GM20000 (cell line): ENCODE data around the gene TXNL4A.
"Not testable (repeated sequence)": the region's sequence is repeated elsewhere in the genome, so short reads cannot be mapped to it uniquely, and the experiment has no call there.

ENCODE experiments used
- DNase-seq: peaks from one replicate; pipeline ENCODE4 v3.0.0; 2012; ENCODE audit warnings: low spot score
- CTCF ChIP-seq: IDR thresholded peaks from 2 replicates; pipeline ENCODE4 v1.5.1; 2012; ENCODE audit warnings: mild to moderate bottlenecking, control low read depth; ENCODE audit errors: extremely low read depth, missing control alignments

TXNL4A gene

DNA sequence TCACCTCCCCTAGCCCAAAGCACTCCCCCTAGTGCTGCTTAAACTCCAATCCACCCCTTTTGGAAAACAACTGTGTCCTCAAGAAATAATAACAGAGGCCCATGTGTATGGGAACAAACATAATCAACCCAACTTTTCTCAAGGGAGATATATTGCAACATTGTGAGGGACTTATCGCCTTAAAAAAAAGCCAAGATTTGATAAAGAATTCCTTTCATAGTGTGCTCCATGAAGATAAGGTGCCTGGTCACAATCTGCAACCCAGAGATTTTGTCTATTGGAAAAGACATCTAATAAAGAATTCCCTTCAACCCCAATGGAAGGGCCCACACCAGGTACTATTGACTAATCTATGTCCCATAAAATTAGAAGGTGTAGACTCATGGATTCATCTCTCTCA is 41.3 kb upstream of the TXNL4A start:
- no peak for TF ChIP-seq CTCF
- DNase-seq: no peak

GRCh38 chr18:80027719-80028118 is 39.4 kb upstream of the TXNL4A start:
- not testable (repeated sequence) for DNase-seq

GRCh38 chr18:80026363-80026762 is 38.0 kb upstream of the TXNL4A start:
- no peak for TF ChIP-seq CTCF
- DNase-seq: no peak

DNA sequence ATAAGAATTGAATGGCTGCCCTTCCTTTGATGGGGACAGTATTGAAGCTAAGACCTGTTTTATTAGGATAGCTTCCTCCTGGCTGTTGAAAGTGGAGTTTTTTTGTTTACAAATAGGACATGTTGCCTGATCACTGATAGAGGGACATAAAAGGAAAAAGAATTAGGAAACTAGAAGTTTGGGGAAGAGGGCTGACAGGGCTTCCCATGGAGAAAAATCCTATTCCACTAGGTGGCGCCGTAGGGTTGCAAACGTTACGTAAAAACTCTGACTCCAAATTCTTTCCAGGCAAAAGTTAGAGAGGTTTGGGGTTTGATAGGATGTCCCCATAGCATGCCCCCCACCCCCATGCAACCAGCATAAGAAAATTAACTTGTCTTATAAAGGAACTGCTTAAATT is 34.8 kb upstream of the TXNL4A start:
- no peak for DNase-seq
- no peak for TF ChIP-seq CTCF

DNA sequence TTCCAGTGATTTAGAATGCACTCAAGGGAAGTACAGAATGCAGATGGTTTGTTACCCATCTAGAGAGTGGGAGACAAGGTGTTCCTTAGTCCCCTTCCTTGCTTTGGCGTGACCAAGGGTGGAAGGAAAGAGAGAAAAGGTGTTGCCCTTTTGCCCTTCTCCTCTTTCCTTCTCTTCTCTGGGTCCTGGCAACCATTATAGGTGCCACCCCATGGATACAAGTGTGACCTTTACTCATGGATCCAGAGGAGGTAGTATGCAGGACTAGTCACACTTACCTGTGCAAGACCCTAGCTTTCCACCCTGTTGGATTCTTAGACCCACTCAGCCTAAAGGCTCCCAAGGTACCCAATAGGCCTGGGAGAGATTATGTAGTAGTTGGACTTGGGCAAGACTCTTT is 34.2 kb upstream of the TXNL4A start:
- no peak for DNase-seq
- no peak for TF ChIP-seq CTCF

DNA sequence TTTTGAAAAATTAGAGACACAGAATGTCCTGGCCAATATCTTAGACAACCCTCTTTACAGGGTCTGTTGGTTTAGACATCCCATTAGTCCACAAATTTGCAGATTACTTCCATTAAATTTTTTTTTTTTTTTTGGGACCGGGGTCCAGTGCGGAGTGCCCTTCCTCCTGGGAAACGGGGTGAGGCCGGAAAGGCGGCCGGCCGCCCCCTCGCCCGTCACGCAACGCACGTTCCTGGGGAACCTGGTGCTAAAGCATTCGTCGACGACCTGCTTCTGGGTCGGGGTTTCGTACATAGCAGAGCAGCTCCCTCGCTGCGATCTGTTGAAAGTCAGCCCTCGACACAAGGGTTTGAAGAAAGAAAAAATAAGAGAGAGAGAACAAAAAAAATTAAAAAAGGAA is 24.4 kb upstream of the TXNL4A start:
- no peak for DNase-seq

DNA sequence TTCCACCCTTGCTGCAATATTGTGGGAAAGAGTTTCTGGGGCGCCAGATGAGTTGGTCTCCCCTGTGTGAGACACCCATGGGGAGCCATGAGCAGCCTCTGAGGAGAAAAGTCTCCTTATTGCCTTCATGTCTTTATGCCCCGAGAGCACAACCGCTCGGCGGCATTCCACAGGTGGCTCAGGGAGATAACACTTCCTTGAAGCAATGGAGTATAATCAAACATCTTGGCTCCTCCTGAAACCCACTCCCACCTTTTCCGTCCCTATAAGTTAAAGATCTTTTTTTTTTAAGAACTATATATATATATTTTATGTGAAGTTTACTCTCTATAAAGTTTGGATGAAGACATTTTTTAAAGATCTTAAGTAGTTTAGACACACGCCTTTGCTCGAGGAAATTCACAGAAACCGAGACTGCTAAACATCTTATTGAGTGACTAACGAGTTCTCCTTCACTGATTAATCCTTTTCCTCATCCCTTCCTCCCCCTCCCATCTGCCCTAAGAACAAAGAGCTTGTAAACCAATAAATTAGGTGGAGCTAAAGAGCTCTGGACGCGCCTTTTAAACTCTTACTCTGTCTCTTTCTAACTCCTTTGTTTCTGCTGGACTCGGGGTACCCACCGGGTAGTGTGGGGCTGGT is 23.3 kb upstream of the TXNL4A start:
- not testable (repeated sequence) for DNase-seq

More for the DNA sequence above, 24.4 kb upstream of the TXNL4A start:
- TF ChIP-seq CTCF: no peak

GRCh38 chr18:80010551-80010906 is 22.2 kb upstream of the TXNL4A start:
- no peak for TF ChIP-seq CTCF
- no peak for DNase-seq
